H9 (cell line): ENCODE results near the gene KLHDC9. TPM values are rescaled to one million over a fixed set of nuclear protein-coding genes. Genes with fewer than 3 reads are reported as not detected.

Source experiments
- DNase-seq: peaks from one replicate; pipeline ENCODE4 v3.0.0-alpha.2; 2017
- H2AFZ ChIP-seq: one replicate; pipeline ENCODE4 v1.6.1; 2013; ENCODE audit warnings: mild to moderate bottlenecking, low read length, control low read depth, moderate library complexity
- H2AK5ac ChIP-seq: 2 replicates; pipeline ENCODE4 v1.6.1; 2013; ENCODE audit warnings: low read length, control low read depth, mixed read lengths; ENCODE audit not compliant: insufficient read length
- H2BK120ac ChIP-seq: one replicate; pipeline ENCODE4 v1.6.1; 2013; ENCODE audit warnings: low read depth, mild to moderate bottlenecking, low read length, control low read depth, inconsistent platforms; ENCODE audit not compliant: poor library complexity, severe bottlenecking
- H2BK12ac ChIP-seq: 2 replicates; pipeline ENCODE4 v1.6.1; 2013; ENCODE audit warnings: low read length, control low read depth, mixed read lengths, low read depth; ENCODE audit not compliant: insufficient read length
- H2BK15ac ChIP-seq: 2 replicates; pipeline ENCODE4 v1.6.1; 2013; ENCODE audit warnings: low read depth, low read length, control low read depth
- H2BK20ac ChIP-seq: one replicate; pipeline ENCODE4 v1.6.1; 2013; ENCODE audit warnings: low read depth, mild to moderate bottlenecking, low read length, control low read depth, inconsistent platforms; ENCODE audit not compliant: poor library complexity, severe bottlenecking
- H2BK5ac ChIP-seq: 2 replicates; pipeline ENCODE4 v1.6.1; 2013; ENCODE audit warnings: low read length, control low read depth, mixed read lengths; ENCODE audit not compliant: insufficient read length
- H3K14ac ChIP-seq: 2 replicates; pipeline ENCODE4 v1.6.1; 2013; ENCODE audit warnings: low read length, control low read depth; ENCODE audit not compliant: insufficient read depth
- H3K18ac ChIP-seq: 2 replicates; pipeline ENCODE4 v1.6.1; 2013; ENCODE audit warnings: low read depth, mild to moderate bottlenecking, mixed read lengths, low read length, control low read depth; ENCODE audit not compliant: insufficient read length
- H3K23ac ChIP-seq: 2 replicates; pipeline ENCODE4 v1.6.1; 2013; ENCODE audit warnings: low read length, control low read depth, mixed read lengths, low read depth; ENCODE audit not compliant: insufficient read length
- H3K23me2 ChIP-seq: 2 replicates; pipeline ENCODE4 v1.6.1; 2013; ENCODE audit warnings: low read depth, mild to moderate bottlenecking, mixed read lengths, low read length, control low read depth; ENCODE audit not compliant: insufficient read length, poor library complexity, severe bottlenecking
- H3K27ac ChIP-seq: 2 replicates; pipeline ENCODE4 v1.5.1; 2013; ENCODE audit warnings: low read length, control low read depth, mixed read lengths, low read depth; ENCODE audit not compliant: insufficient read length
- H3K27me3 ChIP-seq: 2 replicates; pipeline ENCODE4 v1.6.1; 2013; ENCODE audit warnings: low read length, control low read depth, inconsistent platforms; ENCODE audit not compliant: insufficient read depth
- H3K4ac ChIP-seq: 2 replicates; pipeline ENCODE4 v1.6.1; 2013; ENCODE audit warnings: low read depth, mild to moderate bottlenecking, control low read depth, inconsistent platforms, low read length, moderate library complexity
- H3K4me1 ChIP-seq: 2 replicates; pipeline ENCODE4 v1.6.1; 2013; ENCODE audit warnings: low read length, control low read depth, inconsistent platforms; ENCODE audit not compliant: insufficient read depth
- H3K4me2 ChIP-seq: 2 replicates; pipeline ENCODE4 v1.6.1; 2013; ENCODE audit warnings: low read length, control low read depth, mixed read lengths; ENCODE audit not compliant: insufficient read length, insufficient read depth
- H3K56ac ChIP-seq: 2 replicates; pipeline ENCODE4 v1.6.1; 2013; ENCODE audit warnings: low read depth, mild to moderate bottlenecking, mixed read lengths, low read length, control low read depth; ENCODE audit not compliant: insufficient read length
- H3K79me1 ChIP-seq: 2 replicates; pipeline ENCODE4 v1.6.1; 2013; ENCODE audit warnings: low read depth, mild to moderate bottlenecking, moderate library complexity, low read length, control low read depth, inconsistent platforms; ENCODE audit not compliant: insufficient read depth, poor library complexity, severe bottlenecking
- H3K79me2 ChIP-seq: 2 replicates; pipeline ENCODE4 v1.6.1; 2013; ENCODE audit warnings: low read length, control low read depth, inconsistent platforms; ENCODE audit not compliant: insufficient read depth
- H3K9ac ChIP-seq: 2 replicates; pipeline ENCODE4 v1.6.1; 2013; ENCODE audit warnings: low read length, control low read depth, mixed read lengths; ENCODE audit not compliant: insufficient read length; ENCODE audit errors: extremely low read depth
- H3K9me3 ChIP-seq: one replicate; pipeline ENCODE4 v1.6.1; 2013; ENCODE audit warnings: low read depth, low read length, inconsistent platforms; ENCODE audit not compliant: control insufficient read depth
- H3T11ph ChIP-seq: one replicate; pipeline ENCODE4 v1.6.1; 2013; ENCODE audit warnings: mild to moderate bottlenecking, low read length, control low read depth, inconsistent platforms
- H4K20me1 ChIP-seq: one replicate; pipeline ENCODE4 v1.6.1; 2013; ENCODE audit not compliant: control insufficient read depth, insufficient read length, insufficient read depth
- H4K5ac ChIP-seq: 2 replicates; pipeline ENCODE4 v1.6.1; 2013; ENCODE audit warnings: low read depth, mild to moderate bottlenecking, mixed read lengths, low read length, control low read depth; ENCODE audit not compliant: insufficient read length
- H4K8ac ChIP-seq: replicated peaks from 2 replicates; pipeline ENCODE4 v1.6.1; 2013; ENCODE audit warnings: low read length, control low read depth, mixed read lengths, low read depth; ENCODE audit not compliant: insufficient read length
- H4K91ac ChIP-seq: 2 replicates; pipeline ENCODE4 v1.6.1; 2013; ENCODE audit warnings: low read depth, mild to moderate bottlenecking, moderate library complexity, mixed read lengths, low read length, control low read depth; ENCODE audit not compliant: insufficient read length
- H3K27ac Mint-ChIP-seq, 3 experiments: 2 replicates in 2 of 3; 3 replicates in 1 of 3; pipeline ENCODE4 v1.8.0; 2020 to 2021; ENCODE audit warnings: mixed read lengths in 3 of 3, mild to moderate bottlenecking in 1 of 3, moderate library complexity in 1 of 3
- H3K27me3 Mint-ChIP-seq: 2 replicates; pipeline ENCODE4 v1.8.0; 2021; ENCODE audit warnings: low read depth, mild to moderate bottlenecking, moderate library complexity, mixed read lengths
- H3K36me3 Mint-ChIP-seq, 3 experiments: 2 replicates in 2 of 3; 3 replicates in 1 of 3; pipeline ENCODE4 v1.8.0; 2020 to 2021; ENCODE audit warnings: low read depth in 3 of 3, mixed read lengths in 3 of 3; ENCODE audit not compliant: insufficient read depth in 1 of 3
- H3K4me1 Mint-ChIP-seq, 2 experiments: 2 replicates each; pipeline ENCODE4 v1.8.0; 2020; ENCODE audit warnings: mixed read lengths in 2 of 2
- H3K4me3 Mint-ChIP-seq, 2 experiments: 2 replicates in 1 of 2; 3 replicates in 1 of 2; pipeline ENCODE4 v1.8.0; 2020 to 2021; ENCODE audit warnings: mild to moderate bottlenecking in 2 of 2, mixed read lengths in 2 of 2, moderate library complexity in 1 of 2
- H3K9me3 Mint-ChIP-seq, 2 experiments: 2 replicates in 1 of 2; 3 replicates in 1 of 2; pipeline ENCODE4 v1.8.0; 2020; ENCODE audit warnings: mild to moderate bottlenecking in 2 of 2, mixed read lengths in 2 of 2, moderate library complexity in 1 of 2
- WGBS: extraction: QIAGEN DNeasy Blood & Tissue Kit; methylation state at CpG from one replicate; pipeline ENCODE4 v1.1.7; 2013; ENCODE audit warnings: missing lambda C conversion rate, low lambda C conversion rate, mixed read lengths; ENCODE audit not compliant: insufficient read length; ENCODE audit errors: extremely low coverage; 5-methylcytosine and 5-hydroxymethylcytosine counted together
- total RNA-seq: library from RNA; stranded (reverse); gene quantifications from 2 replicates; pipeline ENCODE4 v1.2.1, GENCODE V29; 2021
- TF ChIP-seq, protein P1 (sequence below): fragments of 200-600 bp; sonication (generic); conservative IDR thresholded peaks from 3 replicates; pipeline ENCODE4 v1.8.0; 2021; ENCODE audit warnings: antibody characterized with exemption, mild to moderate bottlenecking

KLHDC9 gene
- total RNA-seq, 1 experiment from 2014 or later = 6.6 TPM

DNA sequence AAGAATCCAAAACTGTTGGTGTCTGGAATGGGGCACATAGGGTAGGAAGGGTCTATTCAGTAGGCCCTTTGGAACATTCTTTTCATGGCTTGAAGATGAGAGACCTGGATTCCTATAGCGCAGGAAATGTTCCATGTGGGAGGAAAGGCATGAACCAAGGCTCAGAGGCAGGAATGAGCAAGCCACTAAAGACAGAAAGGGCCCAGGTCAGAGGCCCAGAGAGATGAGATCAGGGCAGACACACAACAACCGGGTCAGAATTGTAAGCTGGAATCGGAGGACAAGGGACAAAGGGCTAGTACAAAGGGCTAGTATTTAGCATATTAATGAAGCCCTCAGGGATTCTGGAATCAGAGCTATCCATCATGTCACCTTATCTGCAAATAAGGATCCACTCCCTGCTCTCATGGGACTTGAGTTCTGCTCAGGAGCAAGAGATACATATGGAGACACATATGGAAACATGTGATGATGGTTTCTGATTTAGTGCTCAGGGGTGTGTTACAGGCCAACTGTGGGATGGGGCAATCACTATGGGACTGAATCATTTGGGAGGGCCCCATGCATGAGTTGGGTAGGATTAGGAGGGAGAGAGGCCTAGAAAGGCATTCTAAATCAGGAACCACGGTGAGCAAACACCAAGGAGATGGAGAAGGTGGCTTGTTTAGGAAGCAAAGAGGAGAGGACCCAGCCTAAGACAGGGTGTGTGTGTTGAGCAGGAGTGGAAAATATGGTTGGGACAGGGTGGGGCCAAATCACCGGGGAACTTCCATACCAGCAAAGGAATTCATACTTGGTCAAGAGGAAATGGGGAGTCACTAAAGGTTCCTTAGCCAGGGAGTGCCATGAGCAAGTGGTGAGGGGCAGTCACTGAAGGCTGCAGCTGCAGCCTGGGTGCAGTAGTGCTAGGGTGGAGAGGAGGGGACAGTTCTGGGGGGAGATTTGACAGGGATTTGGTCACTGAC lies 17.4 kb upstream of the KLHDC9 start:
- TF ChIP-seq, protein P1, sequence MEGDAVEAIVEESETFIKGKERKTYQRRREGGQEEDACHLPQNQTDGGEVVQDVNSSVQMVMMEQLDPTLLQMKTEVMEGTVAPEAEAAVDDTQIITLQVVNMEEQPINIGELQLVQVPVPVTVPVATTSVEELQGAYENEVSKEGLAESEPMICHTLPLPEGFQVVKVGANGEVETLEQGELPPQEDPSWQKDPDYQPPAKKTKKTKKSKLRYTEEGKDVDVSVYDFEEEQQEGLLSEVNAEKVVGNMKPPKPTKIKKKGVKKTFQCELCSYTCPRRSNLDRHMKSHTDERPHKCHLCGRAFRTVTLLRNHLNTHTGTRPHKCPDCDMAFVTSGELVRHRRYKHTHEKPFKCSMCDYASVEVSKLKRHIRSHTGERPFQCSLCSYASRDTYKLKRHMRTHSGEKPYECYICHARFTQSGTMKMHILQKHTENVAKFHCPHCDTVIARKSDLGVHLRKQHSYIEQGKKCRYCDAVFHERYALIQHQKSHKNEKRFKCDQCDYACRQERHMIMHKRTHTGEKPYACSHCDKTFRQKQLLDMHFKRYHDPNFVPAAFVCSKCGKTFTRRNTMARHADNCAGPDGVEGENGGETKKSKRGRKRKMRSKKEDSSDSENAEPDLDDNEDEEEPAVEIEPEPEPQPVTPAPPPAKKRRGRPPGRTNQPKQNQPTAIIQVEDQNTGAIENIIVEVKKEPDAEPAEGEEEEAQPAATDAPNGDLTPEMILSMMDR = no peak
- Histone ChIP-seq H2AFZ (no peak overlapping the region), H2BK12ac (no peak overlapping the region), H4K91ac (no peak overlapping the region), H3K79me2 (no peaks in the 10 kb centered on the region), H3K23me2 (no peaks in the 10 kb centered on the region), H3T11ph (no peak overlapping the region), H3K4ac (no peak overlapping the region), H2BK5ac (no peak overlapping the region), H2BK20ac (no peak overlapping the region), H4K5ac (no peak overlapping the region), H3K9ac (no peak overlapping the region), H3K27me3 (no peaks in the 10 kb centered on the region), H3K27ac (no peak overlapping the region), H3K9me3 (no peaks in the 10 kb centered on the region), H2AK5ac (no peak overlapping the region), H3K23ac (no peak overlapping the region), H2BK120ac (no peak overlapping the region), H3K79me1 (no peaks in the 10 kb centered on the region), H3K4me2 (no peak overlapping the region), H2BK15ac (no peak overlapping the region), H3K18ac (no peak overlapping the region), H3K56ac (no peak overlapping the region), H4K20me1 (no peaks in the 10 kb centered on the region), H3K4me1 (no peaks in the 10 kb centered on the region), H4K8ac (no peak overlapping the region), H3K14ac (no peak overlapping the region)
- H3K27me3 Mint-ChIP-seq = no peaks in the 10 kb centered on the region; the same call in 1 of the 2 replicates
- no CpG with 5 or more reads among the region's 5 CpGs for WGBS
- no peaks in the 10 kb centered on the region for H3K9me3 Mint-ChIP-seq
- peaks cover 40 to 41% of the 10 kb centered on the region in 2 experiments for H3K4me1 Mint-ChIP-seq
- H3K27ac Mint-ChIP-seq = peak overlapping the region in 1 of 3 experiments; percentile 13; a peak in 1 of 7 replicates
- no peaks in the 10 kb centered on the region for H3K36me3 Mint-ChIP-seq
- no peak overlapping the region for H3K4me3 Mint-ChIP-seq
- no peak for DNase-seq
